ENCODE measurements around the gene RHBDD3.

The RHBDD3 gene

GRCh38 chr22:29230972-29231875 is 36.6 kb downstream of the RHBDD3 start:
- DNase-seq (ENCODE audit: low read depth): no peak
- H3K4me3 ChIP-seq (replicated peaks; ENCODE audit: low read depth, low read length): no peak overlapping the region
- no peak for TF ChIP-seq CTCF (IDR thresholded peaks at IDR 0.05; ENCODE audit: low read length, missing control alignments)

GRCh38 chr22:29226351-29226981 is 41.3 kb downstream of the RHBDD3 start:
- no peak for TF ChIP-seq CTCF (IDR thresholded peaks at IDR 0.05; ENCODE audit: low read length, missing control alignments)
- no peak for DNase-seq (ENCODE audit: low read depth)
- H3K4me3 ChIP-seq (replicated peaks; ENCODE audit: low read depth, low read length): no peak overlapping the region

- peak; percentile 22 for DNase-seq (ENCODE audit: low read depth)
- no peak overlapping the region for H3K4me3 ChIP-seq (replicated peaks; ENCODE audit: low read depth, low read length)
- no peak for TF ChIP-seq CTCF (IDR thresholded peaks at IDR 0.05; ENCODE audit: low read length, missing control alignments)
Observed at GRCh38 chr22:29225422-29226090, 42.2 kb downstream of the RHBDD3 start.

GRCh38 chr22:29224859-29225410 is 42.8 kb downstream of the RHBDD3 start:
- DNase-seq (ENCODE audit: low read depth): no peak
- no peak for TF ChIP-seq CTCF (IDR thresholded peaks at IDR 0.05; ENCODE audit: low read length, missing control alignments)
- H3K4me3 ChIP-seq (replicated peaks; ENCODE audit: low read depth, low read length): no peak overlapping the region

GRCh38 chr22:29224121-29224858 is 43.5 kb downstream of the RHBDD3 start:
- no peak for DNase-seq (ENCODE audit: low read depth)
- no peak for TF ChIP-seq CTCF (IDR thresholded peaks at IDR 0.05; ENCODE audit: low read length, missing control alignments)
- no peak overlapping the region for H3K4me3 ChIP-seq (replicated peaks; ENCODE audit: low read depth, low read length)
